HG03469 (cell line): ENCODE measurements around the gene FITM1.
"Not testable (repeated sequence)": the region's sequence is repeated elsewhere in the genome, so short reads cannot be mapped to it uniquely, and the experiment has no call there.

ENCODE experiments used
- ATAC-seq: cut with Tn5 transposase; IDR thresholded peaks from one replicate; pipeline ENCODE4 v1.9.1; 2021; ENCODE audit warnings: mild to moderate bottlenecking, moderate library complexity, moderate number of reproducible peaks; ENCODE audit not compliant: unreplicated experiment

The FITM1 gene

GRCh38 chr14:24098229-24098926 is 32.1 kb upstream of the FITM1 start:
- ATAC-seq = no peak

- no peak for ATAC-seq
These were observed 31.3 kb upstream of the FITM1 start for GRCh38 chr14:24098927-24099813.

- no peak for ATAC-seq
These were observed 30.1 kb upstream of the FITM1 start for GRCh38 chr14:24100197-24100981.

GRCh38 chr14:24100982-24101494 is 29.4 kb upstream of the FITM1 start:
- no peak for ATAC-seq

GRCh38 chr14:24102357-24103048 is 28.0 kb upstream of the FITM1 start:
- ATAC-seq = no peak

- no peak for ATAC-seq
These were observed 27.0 kb upstream of the FITM1 start for GRCh38 chr14:24103451-24103850.

- ATAC-seq = not testable (repeated sequence)
These were observed 24.7 kb upstream of the FITM1 start for GRCh38 chr14:24105609-24106239.

- ATAC-seq = no peak
These were observed 23.7 kb upstream of the FITM1 start for GRCh38 chr14:24106672-24107271.

GRCh38 chr14:24108336-24108874 is 22.1 kb upstream of the FITM1 start:
- no peak for ATAC-seq

- ATAC-seq = no peak
These were observed 20.4 kb upstream of the FITM1 start for GRCh38 chr14:24110060-24110459.

- no peak for ATAC-seq
These were observed 19.9 kb upstream of the FITM1 start for GRCh38 chr14:24110523-24110922.

- no peak for ATAC-seq
These were observed 17.1 kb upstream of the FITM1 start for GRCh38 chr14:24113379-24113800.

- ATAC-seq = peak; percentile 10
These were observed 16.5 kb upstream of the FITM1 start for GRCh38 chr14:24113801-24114531.

- ATAC-seq = peak; percentile 74
These were observed 15.7 kb upstream of the FITM1 start, which contains the start of the genes DCAF11 and NRL for GRCh38 chr14:24114532-24115421. Gene DCAF11 (plus strand): TSS chr14:24114777. CDS start chr14:24115595, 818 bp downstream. Gene NRL (minus strand): TSS chr14:24114949. CDS start chr14:24082848, 32,101 bp downstream.

GRCh38 chr14:24115422-24116127 is 14.9 kb upstream of the FITM1 start:
- no peak for ATAC-seq

GRCh38 chr14:24116128-24116814 is 14.2 kb upstream of the FITM1 start:
- no peak for ATAC-seq
